NB4 (cell line): Measurements from ENCODE around the gene C2orf76.

Experiments
- CTCF ChIP-seq: IDR thresholded peaks from one replicate; pipeline ENCODE4 v1.5.1; 2012; ENCODE audit warnings: low read depth, low read length
- MAX ChIP-seq: IDR thresholded peaks from 2 replicates; pipeline ENCODE4 v1.6.1; 2011; ENCODE audit warnings: low read depth, low read length
- MYC ChIP-seq: IDR thresholded peaks from 2 replicates; pipeline ENCODE4 v1.6.1; 2011; ENCODE audit warnings: low read depth, low read length
- POLR2A ChIP-seq: IDR thresholded peaks from 2 replicates; pipeline ENCODE4 v1.6.1; 2011; ENCODE audit warnings: mild to moderate bottlenecking; ENCODE audit not compliant: insufficient read length; ENCODE audit errors: extremely low read depth

GRCh38 chr2:119292226-119292625 lies 74.4 kb downstream of the C2orf76 start:
- no peak for TF ChIP-seq CTCF
- TF ChIP-seq POLR2A = no peak
- TF ChIP-seq MAX = no peak
- TF ChIP-seq MYC = no peak
